ENCODE results near the gene YJEFN3. TPM values are rescaled to one million over a fixed set of nuclear protein-coding genes. Genes with fewer than 3 reads are reported as not detected.
A peak's percentile ranks its signal among the peaks of the same experiment; 100 is the strongest.

YJEFN3 gene
- total RNA-seq, 1 experiment from 2014 or later, result 25.3 TPM

DNA sequence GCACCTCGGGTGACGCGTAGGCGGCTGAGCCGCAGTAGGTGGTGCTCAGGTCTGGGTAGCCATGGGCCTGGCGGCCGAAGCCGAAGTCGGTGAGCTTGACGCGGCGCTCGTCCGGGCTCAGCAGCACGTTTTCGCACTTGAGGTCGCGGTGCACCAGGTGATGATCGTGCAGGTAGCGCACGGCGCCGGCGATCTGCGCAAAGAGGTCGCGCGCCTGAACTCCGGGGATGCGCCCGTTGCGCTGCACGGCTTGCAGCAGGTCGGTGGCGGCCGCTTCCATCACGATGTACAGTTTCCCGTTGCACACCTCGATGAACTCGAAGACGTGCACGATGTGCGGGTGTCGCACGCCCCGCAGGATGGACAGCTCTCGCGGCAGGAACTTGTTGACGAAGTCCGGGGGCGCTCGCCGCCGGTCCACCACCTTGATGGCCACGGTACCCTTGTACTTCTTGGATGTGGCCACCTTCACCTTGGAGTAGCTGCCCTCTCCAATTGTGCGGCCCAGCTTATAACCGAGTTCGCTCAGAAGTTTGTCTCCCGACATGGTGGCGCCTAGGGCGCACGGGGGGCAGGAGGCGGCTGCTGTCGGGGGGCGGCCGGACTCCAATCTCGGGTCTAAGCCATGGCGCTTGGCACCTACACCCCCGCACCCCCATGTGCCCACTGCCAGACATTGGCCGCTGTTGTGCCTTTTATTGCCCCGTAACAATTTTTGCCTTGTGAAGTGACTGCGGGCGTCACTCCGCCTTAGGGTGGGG is 13.7 kb upstream of the YJEFN3 start, which contains the start of gene TSSK6:
Gene TSSK6, minus strand, starts transcription at position 668 of the 761 bp plus-strand sequence. Its CDS starts 121 bp downstream, at position 547.
- TF ChIP-seq, protein P1, sequence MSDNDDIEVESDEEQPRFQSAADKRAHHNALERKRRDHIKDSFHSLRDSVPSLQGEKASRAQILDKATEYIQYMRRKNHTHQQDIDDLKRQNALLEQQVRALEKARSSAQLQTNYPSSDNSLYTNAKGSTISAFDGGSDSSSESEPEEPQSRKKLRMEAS (IDR thresholded peaks at IDR 0.05), result no peak
- no peak for TF ChIP-seq EZH2phosphoT487 (IDR thresholded peaks at IDR 0.05; ENCODE audit: borderline replicate concordance)
- no peak for TF ChIP-seq SRF (IDR thresholded peaks at IDR 0.05; ENCODE audit: low read depth)
- no peak for TF ChIP-seq CBX3 (IDR thresholded peaks at IDR 0.05; ENCODE audit: low read depth)
- no peak for TF ChIP-seq EZH2 (IDR thresholded peaks at IDR 0.05)
- TF ChIP-seq TCF7L2 (IDR thresholded peaks at IDR 0.05; ENCODE audit: borderline replicate concordance, extremely low read depth, insufficient read depth, insufficient read length), result no peak
- no peak for TF ChIP-seq ZNF274 (IDR thresholded peaks at IDR 0.05; ENCODE audit: low read depth, low read length)
- no peak for TF ChIP-seq EGR1 (IDR thresholded peaks at IDR 0.05; ENCODE audit: low read depth)
- TF ChIP-seq, protein P2, sequence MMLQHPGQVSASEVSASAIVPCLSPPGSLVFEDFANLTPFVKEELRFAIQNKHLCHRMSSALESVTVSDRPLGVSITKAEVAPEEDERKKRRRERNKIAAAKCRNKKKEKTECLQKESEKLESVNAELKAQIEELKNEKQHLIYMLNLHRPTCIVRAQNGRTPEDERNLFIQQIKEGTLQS (IDR thresholded peaks at IDR 0.05), result no peak
- TF ChIP-seq FOSL1 (IDR thresholded peaks at IDR 0.05; ENCODE audit: low read depth), result no peak
- no peak for TF ChIP-seq SIN3A (IDR thresholded peaks at IDR 0.05; ENCODE audit: low read depth)
- no peak for TF ChIP-seq YY1 (IDR thresholded peaks at IDR 0.05; ENCODE audit: extremely low read depth, insufficient replicate concordance, low read depth, low read length)
- no peak for TF ChIP-seq JUND (IDR thresholded peaks at IDR 0.05)
- TF ChIP-seq ELF1 (IDR thresholded peaks at IDR 0.05; ENCODE audit: borderline replicate concordance, low read depth), result no peak
- H3K9ac ChIP-seq (ENCODE audit: low read length), result peak within 1 kb of the TSS; percentile 89
- CTCF ChIA-PET, result interaction anchor here (1.6 kb wide), 1 partner anchor 17 kb away, joined by 4 read pairs; no protein-coding TSS in a partner anchor
- peak within 1 kb of the TSS; percentile 69 to 98 for H3K4me3 ChIP-seq (replicated peaks in 1 of 2; ENCODE audit: low read depth in 1 of 2, low read length in 2 of 2)
- H3K4me1 ChIP-seq (ENCODE audit: control insufficient read depth in 1 of 2, insufficient read depth in 2 of 2, low read length in 2 of 2), result peaks cover 7 to 24% of the 10 kb centered on the region in 2 experiments
- no peak within 1 kb of the TSS for H2AFZ ChIP-seq (ENCODE audit: low read depth, low read length, poor library complexity, severe bottlenecking)
- H3K36me3 ChIP-seq (ENCODE audit: control insufficient read depth in 1 of 2, insufficient read depth in 2 of 2, low read length in 2 of 2), result peaks cover 5 to 10% of the 10 kb centered on the region in 2 experiments; a peak in 3 of 4 replicates
- H3K27me3 ChIP-seq (ENCODE audit: insufficient read depth, low read length), result no peaks in the 10 kb centered on the region
- H3K27ac ChIP-seq (ENCODE audit: low read depth, low read length), result peak within 1 kb of the TSS; percentile 88
- H3K9me3 ChIP-seq (ENCODE audit: control insufficient read depth in 1 of 2, insufficient read depth in 1 of 2, low read depth in 1 of 2, low read length in 2 of 2), result no peaks in the 10 kb centered on the region
- RAD21 ChIA-PET (ENCODE audit: low non-redundant PET in 1 of 2, low total read pairs in 2 of 2, uncharacterized antibody in 2 of 2, unreplicated experiment in 2 of 2), result no interaction called here
- H3K4me2 ChIP-seq (ENCODE audit: low read length), result peak within 1 kb of the TSS; percentile 89
- POLR2A ChIA-PET, result interaction anchor here (1.5 kb wide), 1 partner anchor 110 kb away, joined by 4 read pairs; the partner anchor contains the start of gene GATAD2A
- DNase-seq (ENCODE audit: low read depth, low spot score), result no peak
- H3K79me2 ChIP-seq (ENCODE audit: insufficient read depth, low read length), result peaks cover 39% of the 10 kb centered on the region
- no peaks in the 10 kb centered on the region for H3K9me2 ChIP-seq (ENCODE audit: insufficient read depth)
- ATAC-seq, result peak; percentile 1; the same call in 1 of the 2 replicates
- no peaks in the 10 kb centered on the region for H4K20me1 ChIP-seq (ENCODE audit: insufficient read depth)
- BruUV-seq (replicated peaks), result no TSS peak
- intact Hi-C loops (cut with micrococcal nuclease), result no loop called here
